HG02798 (cell line): Measurements from ENCODE around the gene SEPTIN8.

Experiments
- ATAC-seq: cut with Tn5 transposase; IDR thresholded peaks from one replicate; pipeline ENCODE4 v1.9.1; 2021; ENCODE audit warnings: mild to moderate bottlenecking; ENCODE audit not compliant: unreplicated experiment, poor library complexity

The SEPTIN8 gene

DNA sequence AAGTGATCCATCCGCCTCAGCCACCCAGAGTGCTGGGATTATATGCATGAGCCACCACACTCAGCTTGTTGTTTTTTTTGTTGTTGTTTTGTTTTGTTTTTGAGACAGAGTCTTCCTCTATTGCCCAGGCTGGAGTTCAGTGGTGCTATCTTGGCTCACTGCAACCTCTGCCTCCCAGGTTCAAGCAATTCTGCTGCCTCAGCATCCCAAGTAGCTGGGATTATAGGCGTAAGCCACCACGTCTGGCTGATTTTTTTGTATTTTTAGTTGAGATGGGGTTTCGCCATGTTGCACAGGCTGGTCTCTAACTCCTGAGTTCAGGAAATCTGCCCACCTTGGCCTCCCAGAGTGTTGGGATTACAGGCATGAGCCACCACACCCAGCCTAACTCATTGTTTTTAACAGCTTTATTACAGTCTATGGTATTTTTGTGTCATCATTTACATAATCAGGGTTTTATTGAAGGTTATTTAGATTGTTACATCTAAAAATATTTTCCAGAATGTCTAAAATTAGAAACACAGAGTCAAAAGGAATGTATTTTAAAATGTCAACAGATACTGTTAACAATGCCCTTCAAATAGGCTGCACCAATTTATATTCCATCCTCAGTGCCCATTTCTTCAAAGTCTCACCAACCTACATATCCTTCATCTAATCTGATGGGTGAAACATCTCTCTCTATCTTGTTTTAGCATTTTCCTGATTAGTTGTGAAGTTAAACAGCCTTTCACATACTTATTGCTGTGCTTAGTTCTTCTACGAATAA lies 58.3 kb downstream of the SEPTIN8 start:
- ATAC-seq = no peak

DNA sequence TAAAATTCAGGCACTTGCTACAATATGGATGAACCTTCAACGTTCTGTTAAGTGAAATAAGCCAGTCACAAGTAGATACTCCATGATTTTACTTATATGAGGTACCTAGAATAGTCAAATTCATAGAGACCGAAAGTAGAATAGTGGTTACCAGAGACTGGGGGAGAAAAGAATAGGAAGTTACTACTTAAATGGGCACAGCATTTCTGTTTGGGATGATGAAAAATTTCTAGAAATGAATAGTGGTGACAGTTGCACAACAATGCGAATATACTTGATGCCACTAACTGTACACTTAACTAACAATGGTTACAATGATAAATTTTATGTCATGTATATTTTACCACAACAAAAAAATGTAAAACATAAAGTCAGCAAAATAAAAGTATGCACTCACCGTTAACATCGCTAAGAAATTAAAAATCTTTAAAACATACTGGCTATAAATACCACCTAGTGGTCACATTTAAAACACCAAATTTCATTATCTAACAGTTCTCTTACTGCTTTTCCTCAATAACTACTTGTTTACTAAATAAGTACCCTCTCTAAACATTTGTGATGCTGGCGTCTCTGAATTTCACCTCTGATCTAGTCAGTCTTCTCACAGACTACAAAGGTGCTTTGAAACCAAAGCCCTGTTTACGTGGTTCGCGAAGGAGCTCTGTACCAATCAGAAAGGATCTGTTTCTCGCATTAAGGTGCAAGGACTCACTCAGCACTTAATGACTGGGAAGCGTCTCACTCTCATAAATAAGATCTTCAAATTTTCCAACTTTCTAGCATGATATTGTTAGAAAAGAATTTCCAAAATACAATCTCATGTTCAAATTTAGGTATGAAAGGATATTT lies 62.4 kb downstream of the SEPTIN8 start:
- ATAC-seq = no peak

- no peak for ATAC-seq
Observed at GRCh38 chr5:132708645-132709044, 68.4 kb downstream of the SEPTIN8 start.

DNA sequence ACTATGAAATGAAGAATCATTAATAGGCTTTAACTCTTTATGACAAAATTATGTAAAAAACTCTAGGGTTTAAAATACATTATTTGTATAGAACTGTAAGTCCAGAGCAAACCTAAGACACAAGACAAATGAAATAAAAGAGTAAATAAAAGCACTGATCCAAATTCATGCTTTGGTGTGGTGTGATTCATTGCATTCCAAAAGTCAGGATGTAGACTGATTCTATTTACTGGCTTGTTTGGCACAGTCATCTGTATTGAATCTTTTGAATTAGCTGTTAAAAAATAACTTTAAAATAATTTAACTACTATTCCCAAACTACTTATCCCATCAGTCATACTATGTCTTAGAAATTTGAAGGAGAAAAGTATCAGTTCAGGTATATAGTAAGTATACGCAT lies 72.2 kb downstream of the SEPTIN8 start:
- ATAC-seq = no peak
